Bronchial epithelial cell (primary cell): Measurements from ENCODE around the gene GFER. TPM values are rescaled to one million over a fixed set of nuclear protein-coding genes. Genes with fewer than 3 reads are reported as not detected.

ENCODE experiments used
- DNase-seq: peaks from one replicate; pipeline ENCODE4 v3.0.0-alpha.2; 2010; ENCODE audit warnings: low read depth
- FAIRE-seq: peaks from 2 replicates; lab custom pipeline; 2011; peaks lifted over from hg19 to GRCh38; lab: Jason Lieb, UNC
- H3K27me3 ChIP-seq: 2 replicates; pipeline ENCODE4 v1.5.1; 2011; ENCODE audit warnings: low read length; ENCODE audit not compliant: control insufficient read depth, insufficient read depth
- H3K36me3 ChIP-seq: 2 replicates; pipeline ENCODE4 v1.5.1; 2011; ENCODE audit warnings: low read length; ENCODE audit not compliant: control insufficient read depth, insufficient read depth
- H3K4me3 ChIP-seq: 2 replicates; pipeline ENCODE4 v1.5.1; 2011; ENCODE audit warnings: mild to moderate bottlenecking, low read depth, low read length, control low read depth
- CTCF ChIP-seq: IDR thresholded peaks from 2 replicates; pipeline ENCODE4 v1.5.1; 2011; ENCODE audit warnings: mild to moderate bottlenecking, moderate library complexity, low read length, control low read depth, inconsistent platforms; ENCODE audit not compliant: insufficient read depth, severe bottlenecking
- total RNA-seq: library from RNA; depleted of rRNA; stranded (reverse); fragments of >200 nt; gene quantifications from 2 replicates; pipeline ENCODE4 v1.2.1, GENCODE V29; 2014

The GFER gene
- total RNA-seq, 1 donor from 2014 or later, result 16.1 TPM

GRCh38 chr16:1991135-1991551 lies 7.2 kb downstream of the GFER start:
- TF ChIP-seq CTCF, result no peak
- Histone ChIP-seq H3K36me3 (peaks cover 3% of the 10 kb centered on the region), H3K27me3 (peaks cover 14% of the 10 kb centered on the region), H3K4me3 (no peak overlapping the region)
- FAIRE-seq (no peak), DNase-seq (no peak)

DNA sequence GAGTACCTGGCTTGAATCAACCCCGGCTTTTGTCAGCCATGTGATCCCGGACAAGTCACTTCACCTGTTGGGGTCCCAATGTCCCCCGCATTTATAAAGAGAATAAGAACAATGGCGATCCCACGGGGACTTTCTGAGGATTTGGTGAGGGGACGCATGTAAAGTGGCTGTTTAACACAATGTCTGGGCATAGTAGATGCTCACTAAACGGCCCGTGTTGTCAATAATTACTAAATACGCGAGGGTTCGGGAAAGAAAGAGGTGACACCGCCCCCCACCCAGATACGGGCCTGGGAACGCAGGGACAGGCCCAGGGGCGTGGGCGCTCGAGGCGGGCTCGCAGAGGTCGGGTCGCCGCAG lies 7.6 kb downstream of the GFER start:
- no peak for DNase-seq
- no peak for FAIRE-seq
- Histone ChIP-seq H3K27me3 (peaks cover 14% of the 10 kb centered on the region), H3K4me3 (peak overlapping the region; percentile 28), H3K36me3 (no peaks in the 10 kb centered on the region)
- TF ChIP-seq CTCF, result no peak

GRCh38 chr16:1991948-1992703 lies 8.1 kb downstream of the GFER start:
- TF ChIP-seq CTCF, result no peak
- Histone ChIP-seq H3K4me3 (peak overlapping the region; percentile 28), H3K27me3 (peaks cover 14% of the 10 kb centered on the region), H3K36me3 (peaks cover 2% of the 10 kb centered on the region)
- FAIRE-seq (no peak), DNase-seq (peak; percentile 65)

GRCh38 chr16:1992704-1993317 lies 8.8 kb downstream of the GFER start:
- no peak for TF ChIP-seq CTCF
- DNase-seq, result no peak
- H3K4me3 ChIP-seq, result no peak overlapping the region
- FAIRE-seq, result no peak
- peaks cover 8% of the 10 kb centered on the region for H3K36me3 ChIP-seq
- H3K27me3 ChIP-seq, result peaks cover 14% of the 10 kb centered on the region

GRCh38 chr16:1993731-1994131 lies 9.7 kb downstream of the GFER start:
- Histone ChIP-seq H3K36me3 (peaks cover 14% of the 10 kb centered on the region), H3K4me3 (no peak overlapping the region), H3K27me3 (peaks cover 11% of the 10 kb centered on the region)
- FAIRE-seq (peak; percentile 80), DNase-seq (peak; percentile 85)
- TF ChIP-seq CTCF, result no peak
